Fibroblast of gingiva (primary cell): Measurements from ENCODE around the gene ANKLE2.
A peak's percentile ranks its signal among the peaks of the same experiment; 100 is the strongest.
"Not testable (repeated sequence)": the region's sequence is repeated elsewhere in the genome, so short reads cannot be mapped to it uniquely, and the experiment has no call there.

Experiments
- DNase-seq: peaks from one replicate; pipeline ENCODE4 v3.0.0-alpha.2; 2011; ENCODE audit warnings: low read depth

ANKLE2 gene

DNA sequence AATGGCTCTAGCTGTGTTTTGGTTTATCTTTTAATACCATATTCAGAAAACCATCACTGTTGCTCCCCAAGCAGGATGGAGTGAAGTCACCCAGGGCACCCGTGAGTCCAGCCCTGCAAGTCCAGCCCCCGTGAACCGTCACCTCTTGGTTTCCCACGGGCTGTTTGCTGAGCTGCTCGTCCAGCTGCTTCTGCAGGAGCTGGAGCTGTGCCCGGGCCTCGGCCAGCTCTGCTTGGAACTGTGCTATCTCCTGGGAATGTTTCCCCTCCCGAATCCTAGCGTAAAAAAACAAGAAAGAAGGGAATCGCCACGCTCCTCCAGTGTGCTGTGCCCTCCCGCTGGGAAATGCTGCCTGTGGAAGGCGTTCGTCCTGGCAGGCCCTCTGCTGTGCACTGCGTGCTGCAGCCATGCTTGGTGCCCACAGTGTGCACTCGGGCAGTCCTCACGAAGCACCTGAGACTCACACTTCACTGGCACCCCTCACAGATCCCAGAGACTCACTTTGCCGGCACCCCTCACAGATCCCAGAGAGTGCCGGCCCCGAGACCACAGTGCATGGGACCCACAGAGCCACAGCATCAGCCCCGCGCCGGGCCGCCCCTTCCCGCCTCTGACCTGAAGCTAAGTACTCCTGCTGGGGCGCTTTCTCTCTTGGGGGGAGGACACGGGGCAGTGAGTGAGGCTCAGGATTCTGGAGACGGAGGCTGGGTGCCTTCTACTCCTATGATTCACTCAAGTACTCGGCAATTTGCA, 15.4 kb upstream of the ANKLE2 start:
- no peak for DNase-seq

DNA sequence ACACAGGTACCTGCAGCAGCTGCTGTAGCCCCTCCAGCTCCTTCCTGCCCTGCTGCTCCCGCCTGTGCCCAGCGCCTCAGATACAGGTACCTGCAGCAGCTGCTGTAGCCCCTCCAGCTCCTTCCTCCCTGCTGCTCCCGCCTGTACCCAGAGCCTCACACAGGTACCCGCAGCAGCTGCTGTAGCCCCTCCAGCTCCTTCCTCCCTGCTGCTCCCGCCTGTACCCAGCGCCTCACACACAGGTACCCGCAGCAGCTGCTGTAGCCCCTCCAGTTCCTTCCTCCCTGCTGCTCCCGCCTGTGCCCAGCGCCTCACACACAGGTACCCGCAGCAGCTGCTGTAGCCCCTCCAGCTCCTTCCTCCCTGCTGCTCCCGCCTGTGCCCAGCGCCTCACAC, 14.6 kb upstream of the ANKLE2 start:
- DNase-seq = not testable (repeated sequence)

DNA sequence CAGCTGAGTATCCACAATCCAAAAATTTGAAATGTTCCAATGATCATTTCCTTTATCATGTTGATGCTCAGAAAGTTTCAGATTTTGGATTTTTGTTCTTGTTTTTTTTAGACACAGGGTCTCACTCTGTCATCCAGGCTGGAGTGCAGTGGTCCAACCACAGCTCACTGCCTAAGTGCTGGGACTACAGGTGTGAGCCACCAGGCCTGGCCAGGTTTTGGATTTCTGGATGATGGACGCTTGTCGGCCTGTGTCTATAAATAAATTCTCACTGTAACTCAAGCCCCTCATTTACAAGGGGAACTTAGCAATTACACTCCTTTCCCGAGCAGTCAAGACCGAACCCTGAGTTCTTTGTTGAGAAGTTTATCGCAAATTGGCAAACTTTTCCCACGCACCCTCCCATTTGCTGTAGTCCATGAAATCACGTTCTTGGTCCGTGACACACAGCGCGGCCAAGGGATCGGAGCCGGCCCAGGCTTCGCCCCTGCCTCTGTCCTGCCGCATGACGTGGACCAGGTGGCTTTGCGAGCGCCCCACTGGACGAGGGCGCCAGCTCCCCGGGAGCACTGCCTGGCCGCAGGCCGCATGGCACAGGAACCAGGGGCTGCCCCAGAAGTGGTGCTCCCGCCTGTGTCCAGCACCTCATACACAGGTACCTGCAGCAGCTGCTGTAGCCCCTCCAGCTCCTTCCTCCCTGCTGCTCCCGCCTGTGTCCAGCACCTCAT, 14.0 kb upstream of the ANKLE2 start:
- no peak for DNase-seq

GRCh38 chr12:132774646-132775275, 13.1 kb upstream of the ANKLE2 start:
- no peak for DNase-seq

DNA sequence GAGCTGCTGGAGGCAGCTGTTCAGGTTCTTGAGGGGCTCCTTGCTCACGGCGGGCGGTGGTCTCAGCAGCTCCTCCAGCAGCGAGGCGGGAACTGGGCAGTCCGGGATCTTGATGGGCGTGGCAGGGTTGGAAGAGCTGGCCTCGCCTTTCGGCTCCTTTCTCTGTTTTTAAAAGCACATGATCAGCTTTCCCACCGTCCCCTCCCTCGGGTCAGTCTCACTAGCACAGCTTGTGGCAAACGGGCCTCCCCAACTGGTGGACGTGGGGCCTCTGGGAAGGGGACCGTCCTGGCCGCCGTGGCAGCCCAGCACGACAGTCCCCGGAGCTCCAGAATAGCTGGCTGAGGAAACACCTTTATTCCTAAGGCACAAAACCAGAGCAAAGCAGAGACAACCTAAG, 12.5 kb upstream of the ANKLE2 start:
- DNase-seq = no peak

DNA sequence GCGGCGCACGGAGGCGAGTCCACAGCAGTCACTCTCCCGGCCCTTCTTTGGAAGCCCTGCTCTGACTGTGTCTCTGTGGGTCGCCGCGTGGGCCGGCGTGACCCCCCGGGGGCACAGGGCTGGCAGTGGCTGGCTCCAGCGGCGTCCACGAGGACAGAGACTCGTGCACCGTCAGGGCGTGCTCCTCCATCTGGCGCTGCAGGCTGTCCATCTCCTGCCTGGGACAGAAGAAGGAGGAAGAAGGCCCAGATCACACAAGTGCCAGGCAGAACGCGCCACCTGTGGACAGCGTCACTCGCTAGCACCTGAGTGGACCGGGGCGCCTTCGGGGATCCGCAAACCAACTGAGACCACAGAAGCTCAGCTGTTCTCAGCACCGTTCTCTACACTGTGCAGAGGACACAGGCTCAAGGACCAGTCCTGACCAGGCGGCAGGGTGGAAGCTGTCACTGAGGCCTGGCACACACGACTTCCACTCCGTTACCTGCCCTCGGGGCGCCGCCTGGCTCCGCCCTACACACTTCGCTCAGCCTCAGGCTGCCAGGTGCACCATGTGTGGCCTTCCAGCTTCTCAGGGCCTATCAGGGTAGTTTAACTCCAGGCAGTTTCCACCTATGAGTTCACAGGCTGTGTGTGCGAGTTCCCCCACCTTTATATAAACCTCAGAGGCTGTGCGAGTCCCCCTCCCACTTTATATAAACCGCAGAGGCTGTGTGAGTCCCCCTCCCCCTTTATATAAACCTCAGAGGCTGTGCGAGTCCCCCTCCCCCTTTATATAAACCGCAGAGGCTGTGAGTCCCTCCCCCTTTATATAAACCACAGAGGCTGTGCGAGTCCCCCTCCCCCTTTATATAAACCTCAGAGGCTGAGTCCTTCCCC, 11.7 kb upstream of the ANKLE2 start:
- no peak for DNase-seq

DNA sequence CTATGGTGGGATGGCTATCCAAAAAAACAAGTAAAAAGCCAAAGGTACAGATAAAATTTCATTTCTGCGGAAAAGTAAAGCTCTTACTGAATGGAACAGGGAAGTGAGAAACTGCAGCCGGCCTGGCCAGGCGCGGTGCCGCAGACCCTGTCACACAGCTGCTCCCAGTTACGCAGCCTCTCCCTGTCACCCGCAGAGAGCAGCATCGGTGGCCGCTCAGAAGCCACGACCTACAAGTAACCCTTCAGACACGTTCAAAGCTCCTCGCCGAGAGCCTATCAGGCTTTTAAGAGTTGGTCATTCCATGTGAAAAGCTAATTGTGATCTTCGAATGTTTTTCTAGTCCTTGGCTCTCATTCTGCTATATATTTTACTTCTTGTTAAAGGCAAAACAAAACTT, 11.0 kb upstream of the ANKLE2 start:
- DNase-seq = no peak

DNA sequence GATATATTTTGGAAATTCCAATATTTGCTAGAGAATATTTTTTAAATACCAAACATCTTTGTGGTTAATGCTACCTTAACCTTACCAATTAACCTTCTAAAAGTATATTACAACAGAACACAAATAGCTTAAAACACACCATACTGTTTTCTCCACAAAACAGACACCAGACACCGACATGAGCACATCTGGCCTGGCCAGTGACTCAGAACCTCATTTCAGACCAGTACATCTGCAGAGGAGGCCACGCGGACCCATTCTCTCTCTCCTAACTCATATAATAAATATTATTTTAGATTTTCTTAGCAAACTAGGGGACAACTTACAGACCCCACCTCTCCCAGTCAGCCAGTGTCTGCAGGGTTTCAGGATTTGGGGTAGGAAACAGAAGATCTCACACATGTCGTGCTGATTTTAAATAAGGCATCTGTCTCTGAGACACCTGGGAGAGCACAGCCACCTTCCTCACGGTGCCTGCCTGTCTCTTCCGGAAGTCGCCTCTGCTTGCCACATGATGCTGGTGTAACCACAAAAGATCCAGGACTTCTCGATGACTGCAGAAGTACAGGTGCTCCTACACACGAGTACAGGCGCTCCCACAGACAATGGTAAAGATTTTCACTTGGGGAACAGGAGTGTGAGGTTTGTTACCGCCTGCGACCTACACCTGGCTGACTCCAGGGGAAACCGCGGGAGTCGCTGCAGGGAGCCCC, 9.7 kb upstream of the ANKLE2 start:
- DNase-seq = no peak

DNA sequence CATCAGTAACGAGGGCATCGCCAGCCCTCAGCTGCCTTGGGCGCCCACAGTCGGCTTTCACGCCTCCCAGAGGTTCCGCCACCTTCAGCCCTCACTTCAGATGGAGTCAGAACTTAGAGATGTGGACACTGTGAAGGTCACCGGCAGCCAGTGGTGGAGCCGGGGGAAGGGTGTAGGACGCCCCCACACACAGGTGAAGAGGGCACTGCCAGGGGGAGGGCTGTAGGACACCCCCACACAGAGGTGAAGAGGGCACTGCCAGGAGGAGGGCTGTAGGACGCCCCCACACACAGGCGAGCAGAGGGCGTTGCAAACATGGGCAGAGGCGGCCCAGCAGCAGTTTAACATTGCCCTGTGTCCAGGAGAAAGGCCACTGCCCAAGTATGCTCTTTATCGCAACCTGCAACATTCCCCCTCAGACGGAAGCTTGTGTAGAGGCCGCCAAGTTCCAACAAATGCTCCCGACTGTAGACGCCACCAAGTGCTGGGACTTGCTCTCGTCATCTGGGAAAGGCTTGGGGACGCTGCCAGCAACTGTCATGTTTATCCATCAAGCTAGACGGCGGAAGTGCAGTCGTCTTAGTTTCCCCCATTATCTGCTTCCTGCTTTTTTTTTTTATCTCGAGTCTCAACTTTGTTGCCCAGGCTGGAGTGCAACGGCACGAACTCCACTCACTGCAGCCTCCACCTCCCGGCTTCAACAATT, 4.9 kb upstream of the ANKLE2 start:
- no peak for DNase-seq

GRCh38 chr12:132765361-132765760, 3.7 kb upstream of the ANKLE2 start:
- no peak for DNase-seq

- no peak for DNase-seq
These were observed 2.6 kb upstream of the ANKLE2 start for GRCh38 chr12:132764231-132764630.

- peak; percentile 91 for DNase-seq
These were observed 420 bp upstream of the ANKLE2 start for GRCh38 chr12:132761921-132762583.

DNA sequence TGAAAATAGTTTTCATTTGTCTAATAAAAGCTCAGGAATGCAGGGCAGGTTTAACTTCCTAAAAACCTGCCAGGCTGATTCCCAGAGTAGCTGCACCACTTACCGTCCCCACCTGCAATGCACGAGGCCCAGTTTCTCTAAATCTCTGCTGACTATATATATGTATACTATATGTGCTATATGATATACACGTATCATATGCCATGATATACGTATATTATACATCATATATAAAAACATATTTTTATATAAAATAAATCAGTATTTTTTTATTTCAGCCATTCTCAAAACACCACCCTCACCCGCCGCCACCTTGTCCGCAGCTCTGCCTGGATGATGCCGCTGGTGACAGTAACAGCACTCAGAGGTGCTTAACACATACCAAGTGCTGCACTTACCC, 2.3 kb downstream of the ANKLE2 start:
- DNase-seq = no peak

DNA sequence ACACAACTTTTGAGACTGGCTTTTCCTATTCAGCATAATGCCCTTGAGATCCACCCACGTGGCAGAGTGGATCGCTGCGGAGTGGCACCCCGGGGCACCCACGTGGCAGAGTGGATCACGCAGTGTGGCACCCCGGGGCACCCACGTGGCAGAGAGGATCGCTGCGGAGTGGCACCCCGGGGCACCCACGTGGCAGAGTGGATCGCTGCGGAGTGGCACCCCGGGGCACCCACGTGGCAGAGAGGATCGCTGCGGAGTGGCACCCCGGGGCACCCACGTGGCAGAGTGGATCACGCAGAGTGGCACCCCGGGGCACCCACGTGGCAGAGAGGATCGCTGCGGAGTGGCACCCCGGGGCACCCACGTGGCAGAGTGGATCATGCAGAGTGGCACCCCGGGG, 2.8 kb downstream of the ANKLE2 start:
- DNase-seq = not testable (repeated sequence)

GRCh38 chr12:132754160-132754932, 7.3 kb downstream of the ANKLE2 start:
- DNase-seq = no peak

DNA sequence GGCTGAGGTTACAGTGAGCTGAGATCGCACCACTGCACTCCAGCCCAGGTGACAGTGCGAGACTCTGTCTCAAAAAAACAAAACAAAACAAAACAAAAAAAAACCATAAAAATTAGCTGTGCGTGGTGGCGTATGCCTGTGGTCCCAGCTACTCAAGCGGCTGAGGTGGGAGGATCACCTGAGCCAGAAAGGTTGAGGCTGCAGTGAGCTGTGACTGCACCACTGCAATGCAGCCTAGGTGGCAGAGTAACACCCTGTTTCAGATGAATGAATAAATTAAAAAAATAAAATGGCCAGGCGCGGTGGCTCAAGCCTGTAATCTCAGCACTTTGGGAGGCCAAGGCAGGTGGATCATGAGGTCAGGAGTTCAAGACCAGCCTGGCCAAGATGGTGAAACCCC, 8.0 kb downstream of the ANKLE2 start:
- not testable (repeated sequence) for DNase-seq

- no peak for DNase-seq
These were observed 13.3 kb downstream of the ANKLE2 start for GRCh38 chr12:132748319-132748718.

GRCh38 chr12:132747896-132748295, 13.7 kb downstream of the ANKLE2 start:
- no peak for DNase-seq

DNA sequence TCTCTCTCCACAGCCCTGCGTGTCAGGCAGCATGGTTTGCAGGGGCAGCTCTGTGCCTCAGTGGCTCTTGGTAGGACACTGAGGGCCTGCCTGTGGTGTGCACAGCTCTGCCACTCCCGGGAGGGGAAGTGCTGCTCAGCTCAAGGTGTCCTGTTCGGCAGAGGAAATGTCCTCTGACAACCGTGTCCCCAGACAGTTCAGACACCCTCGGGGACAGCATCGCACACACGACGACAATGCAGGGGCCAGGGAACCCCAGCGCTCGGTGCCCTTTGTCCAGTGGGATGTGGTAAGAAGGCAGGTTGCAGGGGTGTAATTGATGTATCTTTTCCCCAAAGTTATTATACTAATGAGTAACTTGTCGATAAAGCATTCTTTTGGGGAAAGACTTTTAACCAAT, 14.2 kb downstream of the ANKLE2 start:
- DNase-seq = no peak

DNA sequence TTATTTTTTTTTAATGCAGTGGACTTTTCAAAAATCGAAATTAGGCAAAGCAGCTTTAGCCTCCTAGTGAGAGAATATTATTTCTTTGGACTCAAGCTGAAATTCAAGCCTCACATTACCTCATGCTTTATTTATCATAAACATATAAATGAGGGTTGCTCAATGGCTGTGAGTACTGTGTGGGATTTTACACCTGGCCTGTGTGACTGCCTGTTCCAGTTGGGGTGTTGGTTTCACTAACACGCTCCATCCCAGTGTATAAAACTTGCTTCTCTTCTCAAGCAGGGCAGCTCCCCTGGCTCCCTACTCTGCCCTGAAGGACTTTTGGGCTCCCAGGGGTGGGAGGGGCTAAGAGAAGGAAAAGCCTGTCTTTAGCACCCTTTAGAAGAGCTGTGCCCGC, 15.0 kb downstream of the ANKLE2 start:
- no peak for DNase-seq
